PC-9 (cell line): ENCODE results near the gene EPS15.
"Not testable (repeated sequence)": the region's sequence is repeated elsewhere in the genome, so short reads cannot be mapped to it uniquely, and the experiment has no call there.

Source experiments
- CTCF ChIP-seq: fragments of 200-600 bp; sonication (generic); conservative IDR thresholded peaks from 2 replicates; pipeline ENCODE4 v1.6.1; 2017; ENCODE audit warnings: mixed run types, antibody characterized with exemption, mild to moderate bottlenecking, moderate library complexity
- EZH2 ChIP-seq: fragments of 200-600 bp; sonication (generic); IDR thresholded peaks from 2 replicates; pipeline ENCODE4 v1.8.0; 2017; ENCODE audit warnings: antibody characterized with exemption, low read depth

GRCh38 chr1:51448844-51449454 is 70.1 kb downstream of the EPS15 start:
- TF ChIP-seq CTCF, EZH2: not testable (repeated sequence)
